HG03460 (cell line): ENCODE data around the gene CENPH.
"Not testable (repeated sequence)": the region's sequence is repeated elsewhere in the genome, so short reads cannot be mapped to it uniquely, and the experiment has no call there.

ENCODE experiments used
- ATAC-seq: cut with Tn5 transposase; IDR thresholded peaks from one replicate; pipeline ENCODE4 v1.9.1; 2021; ENCODE audit not compliant: unreplicated experiment

CENPH gene, protein sequence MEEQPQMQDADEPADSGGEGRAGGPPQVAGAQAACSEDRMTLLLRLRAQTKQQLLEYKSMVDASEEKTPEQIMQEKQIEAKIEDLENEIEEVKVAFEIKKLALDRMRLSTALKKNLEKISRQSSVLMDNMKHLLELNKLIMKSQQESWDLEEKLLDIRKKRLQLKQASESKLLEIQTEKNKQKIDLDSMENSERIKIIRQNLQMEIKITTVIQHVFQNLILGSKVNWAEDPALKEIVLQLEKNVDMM

DNA sequence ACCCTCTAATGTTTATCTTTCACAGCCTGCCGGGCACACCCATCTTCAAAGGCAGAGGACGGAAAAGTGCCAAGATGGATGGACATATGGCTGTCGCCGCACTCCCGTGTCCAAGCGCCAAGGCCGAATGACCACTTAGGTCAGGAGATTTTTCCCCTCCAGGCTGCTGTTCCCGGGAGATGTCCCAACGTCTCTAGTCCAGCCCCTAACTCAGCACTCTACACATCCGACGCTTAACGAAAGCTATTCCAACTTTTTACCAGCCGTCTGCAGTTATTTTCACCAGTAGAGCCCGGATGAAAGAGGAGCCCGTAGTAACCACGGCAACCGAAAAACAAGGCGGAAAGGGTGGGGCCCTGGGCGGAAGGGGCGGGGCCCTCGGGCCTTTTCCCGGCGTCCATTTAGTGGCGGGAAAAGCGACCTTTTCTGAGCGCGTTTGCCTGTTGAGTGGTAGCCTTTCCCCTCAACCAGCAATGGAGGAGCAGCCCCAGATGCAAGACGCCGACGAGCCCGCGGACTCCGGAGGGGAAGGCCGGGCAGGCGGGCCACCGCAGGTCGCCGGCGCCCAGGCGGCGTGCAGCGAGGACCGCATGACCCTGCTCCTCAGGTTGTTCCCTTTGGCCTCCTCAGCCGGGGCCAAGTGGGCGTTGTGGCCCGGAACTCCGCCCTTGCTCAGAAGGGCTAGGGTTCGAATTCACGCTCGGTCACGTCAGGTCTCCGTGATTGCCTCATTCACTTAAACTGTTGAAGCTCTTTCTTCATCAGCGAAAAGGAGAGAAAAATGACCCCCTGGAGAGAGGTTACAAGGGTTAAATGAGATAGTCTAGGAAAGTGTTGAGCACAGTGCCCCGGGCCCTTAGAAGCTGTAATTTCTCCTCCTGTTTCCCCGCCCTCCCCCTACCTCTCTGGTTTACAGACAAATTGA lies at the start of gene CENPH:
CENPH (plus strand) TSS at position 422 of the 925 bp plus-strand sequence; CDS start at position 474, 52 bp downstream.
- peak; percentile 96 for ATAC-seq

DNA sequence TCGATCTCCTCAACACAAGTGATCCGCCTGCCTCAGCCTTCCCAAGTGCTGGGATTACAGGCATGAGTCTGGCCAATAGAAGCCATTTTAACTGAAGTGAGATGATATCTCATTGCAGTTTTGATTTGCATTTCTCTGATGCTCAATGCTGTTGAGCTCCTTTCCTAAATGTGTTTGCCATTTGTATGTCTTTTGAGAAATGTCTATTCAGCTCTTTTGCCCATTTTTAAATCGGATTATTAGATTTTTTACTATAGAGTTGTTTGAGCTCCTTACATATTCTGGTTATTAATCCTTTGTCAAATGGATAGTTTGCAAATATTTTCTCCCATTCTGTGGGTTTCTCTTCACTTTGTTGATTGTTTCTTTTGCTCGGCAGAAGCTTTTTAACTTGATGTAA lies 49.1 kb upstream of the CENPH start:
- not testable (repeated sequence) for ATAC-seq

GRCh38 chr5:69140827-69141226 lies 48.6 kb upstream of the CENPH start:
- ATAC-seq, result no peak

DNA sequence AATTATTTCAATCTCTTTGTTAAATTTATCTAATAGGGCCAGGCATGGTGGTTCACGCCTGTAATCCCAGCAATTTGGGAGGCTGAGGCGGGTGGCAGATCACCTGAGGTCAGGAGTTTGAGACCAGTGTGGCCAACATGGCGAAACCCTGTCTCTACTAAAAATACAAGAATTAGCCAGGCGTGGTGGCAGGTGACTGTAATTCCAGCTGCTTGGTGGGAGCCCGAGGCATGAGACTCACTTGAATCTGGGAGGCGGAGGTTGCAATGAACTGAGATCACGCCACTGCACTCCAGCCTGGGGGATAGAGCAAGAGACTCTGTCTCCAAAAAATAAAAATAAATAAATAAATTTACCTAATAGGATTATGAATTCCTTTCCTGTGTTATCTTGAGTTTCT lies 40.8 kb upstream of the CENPH start:
- ATAC-seq, result not testable (repeated sequence)

DNA sequence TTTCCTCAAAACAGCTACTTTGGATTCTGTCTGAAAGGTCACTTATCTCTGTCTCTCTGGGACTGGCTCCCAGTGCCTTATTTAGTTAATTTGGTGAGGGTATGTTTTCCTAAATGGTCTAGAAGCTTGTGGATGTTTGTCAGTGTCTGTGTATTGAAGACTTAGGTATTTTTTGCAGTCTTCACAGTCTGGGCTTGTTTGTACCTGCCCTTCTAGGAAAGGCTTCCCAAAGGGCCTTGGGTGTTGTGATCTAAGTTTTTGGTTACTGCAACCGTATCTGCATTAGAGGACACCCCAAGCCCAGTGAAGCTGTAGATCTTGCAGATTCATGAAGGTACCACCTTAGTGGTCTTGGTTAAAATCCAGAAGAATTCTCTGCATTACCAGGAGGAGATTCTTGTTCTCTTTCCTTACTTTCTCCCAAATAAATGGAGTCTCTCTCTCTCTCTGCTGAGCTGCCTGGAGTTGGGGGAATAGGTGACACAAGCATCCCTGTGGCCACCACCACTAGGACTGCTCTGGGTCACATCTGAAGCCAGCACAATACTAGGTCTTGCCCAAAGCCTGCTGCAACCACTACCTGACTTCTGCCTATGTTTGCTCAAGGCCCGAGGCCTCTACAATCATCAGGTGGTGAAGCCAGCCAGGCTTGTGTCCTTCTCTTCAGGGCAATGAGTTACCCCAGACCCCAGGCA lies 40.3 kb upstream of the CENPH start:
- ATAC-seq, result no peak

DNA sequence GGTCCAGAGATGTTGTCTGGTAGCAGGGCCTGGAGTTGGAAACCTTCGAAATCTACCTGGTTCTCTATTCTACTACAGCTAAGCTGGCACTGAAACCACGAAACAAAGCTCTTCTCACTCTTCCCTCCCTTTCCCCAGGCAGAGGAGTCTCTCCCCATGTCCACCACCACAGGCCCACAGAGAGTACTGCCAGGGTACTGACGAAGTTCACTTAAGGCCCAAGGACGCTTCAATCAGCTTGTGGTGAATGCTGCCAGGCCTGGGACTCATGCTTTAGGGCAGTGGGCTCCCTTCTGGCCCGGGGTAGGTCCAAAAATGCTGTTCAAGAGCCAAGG lies 39.7 kb upstream of the CENPH start:
- ATAC-seq, result no peak

- ATAC-seq, result no peak
These were observed 36.7 kb upstream of the CENPH start for GRCh38 chr5:69152731-69153130.

- no peak for ATAC-seq
These were observed 32.9 kb upstream of the CENPH start for GRCh38 chr5:69156456-69156855.

- ATAC-seq, result no peak
These were observed 31.3 kb upstream of the CENPH start for GRCh38 chr5:69158039-69158438.

GRCh38 chr5:69160651-69161050 lies 28.7 kb upstream of the CENPH start:
- ATAC-seq, result no peak

DNA sequence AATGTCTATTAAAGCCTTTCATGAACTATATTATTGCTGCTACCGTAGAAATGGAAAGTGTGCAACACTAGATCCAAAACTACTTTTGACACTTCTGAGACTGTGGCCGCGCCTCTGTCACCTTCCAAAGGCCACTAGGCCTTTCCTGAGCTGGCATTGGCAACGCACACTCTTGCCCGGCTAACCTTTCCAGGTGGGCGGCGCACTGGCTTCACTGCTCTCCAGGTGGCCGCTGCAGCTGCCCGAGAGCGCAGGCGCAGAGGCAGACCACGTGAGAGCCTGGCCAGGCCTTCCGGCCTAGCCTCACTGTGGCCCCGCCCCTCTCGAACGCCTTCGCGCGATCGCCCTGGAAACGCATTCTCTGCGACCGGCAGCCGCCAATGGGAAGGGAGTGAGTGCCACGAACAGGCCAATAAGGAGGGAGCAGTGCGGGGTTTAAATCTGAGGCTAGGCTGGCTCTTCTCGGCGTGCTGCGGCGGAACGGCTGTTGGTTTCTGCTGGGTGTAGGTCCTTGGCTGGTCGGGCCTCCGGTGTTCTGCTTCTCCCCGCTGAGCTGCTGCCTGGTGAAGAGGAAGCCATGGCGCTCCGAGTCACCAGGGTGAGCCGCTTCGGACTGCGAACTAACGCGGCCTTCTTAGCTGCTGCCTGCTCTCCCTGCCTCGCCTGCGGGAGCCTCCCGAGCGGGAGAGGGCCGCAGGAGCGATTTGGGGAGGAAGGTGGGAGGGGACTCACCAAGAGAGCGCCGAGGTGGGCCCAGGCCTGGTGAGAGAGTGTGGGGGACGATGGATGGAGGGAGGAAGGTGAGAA lies 22.5 kb upstream of the CENPH start, which contains the start of gene CCNB1:
CCNB1 (plus strand) TSS at position 465 of the 807 bp plus-strand sequence; CDS start at position 578, 113 bp downstream.
- peak; percentile 99 for ATAC-seq

DNA sequence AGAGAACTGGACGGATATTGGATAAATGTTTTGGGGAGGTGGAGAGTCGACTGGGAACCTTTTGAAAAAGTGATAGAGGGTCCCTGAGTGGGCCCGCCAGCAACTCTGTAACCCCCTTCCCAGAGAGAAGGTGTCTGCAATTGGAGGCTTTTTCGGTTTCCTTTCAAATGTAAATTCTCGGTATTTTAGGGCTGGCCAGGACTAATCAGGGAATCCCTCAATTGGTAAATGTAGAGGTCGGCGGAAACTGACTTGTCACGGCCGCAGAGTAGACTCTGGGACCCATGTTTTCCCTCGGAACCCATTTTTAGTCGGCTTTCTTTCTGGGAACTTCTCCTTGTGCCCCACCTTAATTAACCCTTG lies 21.9 kb upstream of the CENPH start:
- ATAC-seq, result no peak

GRCh38 chr5:69167929-69168328 lies 21.5 kb upstream of the CENPH start:
- no peak for ATAC-seq

GRCh38 chr5:69170495-69170894 lies 18.9 kb upstream of the CENPH start:
- ATAC-seq, result no peak

DNA sequence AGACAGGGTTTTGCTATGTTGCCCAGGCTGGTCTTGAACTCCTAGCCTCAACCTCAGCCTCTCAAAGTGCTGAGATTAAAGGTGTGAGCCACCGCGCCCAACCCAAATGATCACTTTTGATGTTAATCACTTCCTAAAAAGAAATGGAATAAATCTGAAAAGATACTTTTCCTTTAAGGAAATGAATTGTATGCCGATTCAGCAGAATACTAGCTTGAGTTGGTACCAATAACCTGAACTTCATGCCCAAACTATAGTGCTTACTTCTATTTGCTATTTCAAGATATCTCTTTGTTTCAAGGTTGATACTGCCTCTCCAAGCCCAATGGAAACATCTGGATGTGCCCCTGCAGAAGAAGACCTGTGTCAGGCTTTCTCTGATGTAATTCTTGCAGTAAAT lies 18.4 kb upstream of the CENPH start:
- no peak for ATAC-seq

DNA sequence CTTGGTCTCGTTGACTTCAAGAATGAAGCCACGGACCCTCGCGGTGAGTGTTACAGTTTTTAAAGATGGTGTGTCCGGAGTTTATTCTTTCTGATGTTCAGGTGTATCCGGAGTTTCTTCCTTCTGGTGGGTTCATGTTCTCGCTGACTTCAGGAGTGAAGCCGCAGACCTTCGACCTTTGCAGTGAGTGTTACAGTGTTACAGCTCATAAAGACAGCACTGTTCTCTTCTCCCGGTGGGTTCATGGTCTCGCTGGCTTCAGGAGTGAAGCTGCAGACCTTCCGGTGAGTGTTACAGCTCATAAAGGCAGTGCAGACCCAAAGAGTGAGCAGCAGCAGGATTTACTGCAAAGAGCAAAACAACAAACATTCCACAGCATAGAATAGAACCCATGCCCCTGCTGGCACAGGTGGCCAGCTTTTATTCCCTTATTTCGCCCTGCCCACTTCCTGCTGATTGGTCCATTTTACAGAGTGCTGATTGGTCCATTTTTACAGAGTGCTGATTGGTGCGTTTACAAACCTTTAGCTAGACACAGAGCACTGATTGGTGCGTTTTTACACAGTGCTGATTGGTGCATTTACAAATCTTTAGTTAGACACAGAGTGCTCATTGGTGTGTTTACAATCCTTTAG lies 7.6 kb upstream of the CENPH start:
- ATAC-seq, result not testable (repeated sequence)

- ATAC-seq, result no peak
These were observed 4.8 kb upstream of the CENPH start for GRCh38 chr5:69184621-69185020.

- ATAC-seq, result no peak
These were observed 2.0 kb upstream of the CENPH start for GRCh38 chr5:69187342-69187741.

GRCh38 chr5:69188811-69189161 lies 597 bp upstream of the CENPH start:
- no peak for ATAC-seq

- ATAC-seq, result no peak
These were observed 13.1 kb downstream of the CENPH start for GRCh38 chr5:69202497-69202896.
